AG04449 (cell line): ENCODE measurements around the gene LIPM.
A peak's percentile ranks its signal among the peaks of the same experiment; 100 is the strongest.

Source experiments
- CTCF ChIA-PET: fragments of 350-600 bp; formaldehyde crosslinking; extraction: SDS; loops from one replicate; lab custom pipeline; 2021; ENCODE audit warnings: antibody characterized with exemption; lab: Yijun Ruan, JAX
- POLR2A ChIA-PET: fragments of 400-600, 350-600 bp; formaldehyde crosslinking; extraction: SDS; loops from one replicate; lab custom pipeline; 2020; ENCODE audit warnings: antibody characterized with exemption, inconsistent platforms; lab: Yijun Ruan, JAX
- DNase-seq: peaks from one replicate; pipeline ENCODE4 v3.0.0-alpha.2; 2010; ENCODE audit warnings: low read depth, low spot score
- H3K4me3 ChIP-seq: 2 replicates; pipeline ENCODE4 v1.5.1; 2011; ENCODE audit warnings: low read depth, mild to moderate bottlenecking, control low read depth, low read length
- CTCF ChIP-seq: IDR thresholded peaks from one replicate; pipeline ENCODE4 v1.5.1; 2011; ENCODE audit warnings: mild to moderate bottlenecking, moderate library complexity, low read length, control low read depth, inconsistent platforms; ENCODE audit not compliant: insufficient read depth; ENCODE audit errors: missing control alignments

Gene LIPM

DNA sequence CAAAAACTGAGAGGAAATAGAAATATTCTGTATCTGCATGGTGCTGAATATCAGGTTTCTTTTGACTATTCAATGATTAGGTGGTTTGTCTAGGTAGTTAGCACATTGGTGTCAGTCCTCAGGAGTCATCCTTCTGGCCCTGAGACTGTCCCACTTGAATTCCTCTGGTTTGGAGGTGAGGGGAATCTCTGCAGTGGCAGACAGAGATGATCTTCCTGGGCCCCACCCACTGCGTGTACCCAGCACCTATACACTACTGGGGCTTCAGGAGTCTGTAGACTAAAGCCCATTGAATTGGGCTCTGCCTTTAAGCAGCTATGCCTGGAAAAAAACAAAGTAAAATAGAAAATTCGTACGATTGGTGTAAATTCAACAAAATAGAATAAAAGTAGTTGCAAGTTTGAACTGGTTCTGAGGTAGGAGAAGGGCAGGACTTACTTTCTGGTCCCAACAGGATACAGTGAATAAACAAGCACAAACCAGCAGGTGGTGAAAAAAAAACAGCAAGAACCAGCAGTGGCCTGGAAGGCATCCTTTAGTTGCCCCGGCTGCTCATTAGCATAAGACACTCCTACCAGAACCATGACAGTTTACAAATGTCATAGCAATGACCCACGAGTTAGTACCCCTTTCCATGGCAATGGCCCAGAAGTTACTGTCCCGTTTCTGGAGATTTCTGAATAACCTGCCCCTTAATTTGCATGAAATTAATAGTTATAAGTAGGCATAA is 1.7 kb downstream of the LIPM start:
- ChIA-PET CTCF (interaction anchor here (0.9 to 2.0 kb wide), 10 partner anchors 8 to 239 kb away, joined by 3 to 9 read pairs (median 4); no protein-coding TSS in a partner anchor), POLR2A (interaction anchor here (0.6 kb wide), 1 partner anchor 117 kb away, joined by 3 read pairs; no protein-coding TSS in a partner anchor)
- no peak overlapping the region for H3K4me3 ChIP-seq
- TF ChIP-seq CTCF, result no peak
- DNase-seq, result no peak

DNA sequence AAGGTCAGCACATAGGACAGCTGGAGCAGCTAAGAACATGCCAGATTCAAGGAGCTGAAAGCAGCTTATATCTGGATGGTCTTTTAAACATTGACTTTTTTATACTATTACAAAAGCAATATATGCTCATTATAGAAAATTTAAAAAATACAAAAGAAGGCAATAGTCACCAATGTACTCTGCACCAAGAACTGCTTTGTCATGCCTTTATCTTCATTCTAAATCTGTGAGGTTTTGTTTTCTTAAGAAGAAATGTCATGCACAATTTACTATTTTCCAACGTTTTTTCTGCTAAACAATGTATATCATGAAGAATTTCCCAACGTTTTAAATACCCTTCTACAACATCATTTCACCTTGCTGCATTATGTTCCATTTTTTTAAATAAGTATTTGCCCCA is 2.8 kb downstream of the LIPM start:
- POLR2A ChIA-PET, result no interaction called here
- DNase-seq, result no peak
- no peak for TF ChIP-seq CTCF
- CTCF ChIA-PET, result interaction anchor here (0.9 to 2.1 kb wide), 7 partner anchors 10 to 127 kb away, joined by 3 to 10 read pairs (median 4); no protein-coding TSS in a partner anchor
- no peak overlapping the region for H3K4me3 ChIP-seq

DNA sequence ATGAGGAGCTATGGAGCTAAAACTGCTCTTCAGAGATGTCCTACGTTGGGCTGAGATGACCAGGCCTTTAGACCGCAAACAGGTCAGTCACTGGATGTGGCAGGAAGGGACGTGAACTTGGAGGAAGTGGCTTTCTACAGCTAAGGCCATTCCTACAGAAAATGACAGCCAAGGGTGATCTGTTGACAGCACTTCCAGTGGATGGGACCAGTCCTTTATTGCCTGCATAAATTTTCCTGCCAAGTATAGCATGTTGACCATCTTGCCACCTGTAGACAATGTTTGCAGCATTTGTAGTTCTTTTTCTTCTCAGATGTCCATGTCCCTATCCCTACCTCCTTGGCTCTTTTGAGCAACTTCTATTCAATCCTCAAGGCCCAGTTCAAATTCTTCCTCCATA is 3.4 kb downstream of the LIPM start:
- H3K4me3 ChIP-seq, result no peak overlapping the region
- DNase-seq, result no peak
- CTCF ChIA-PET, result interaction anchor here (1.1 to 2.1 kb wide), 2 partner anchors 118 to 127 kb away, joined by 3 to 10 read pairs; no protein-coding TSS in a partner anchor
- no peak for TF ChIP-seq CTCF
- POLR2A ChIA-PET, result no interaction called here

DNA sequence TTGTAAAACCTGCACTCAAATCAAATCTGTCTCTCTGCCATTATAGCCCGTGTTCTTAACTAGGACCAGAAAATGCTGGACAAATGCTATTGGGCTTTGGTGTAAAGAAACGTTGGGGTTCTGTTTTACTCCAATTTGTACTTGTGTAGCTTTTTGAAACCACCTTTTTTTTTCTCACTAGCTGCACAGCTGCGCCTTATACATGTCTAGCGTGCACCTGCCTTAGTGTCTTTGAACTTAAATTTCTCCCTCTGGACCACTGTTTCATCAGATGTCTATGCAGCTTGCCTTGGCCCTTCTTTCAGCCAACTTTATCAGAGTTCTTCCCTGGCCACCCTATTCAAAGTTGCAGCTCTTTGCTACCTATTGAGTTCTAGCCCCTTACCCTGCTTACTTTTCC is 7.1 kb downstream of the LIPM start:
- ChIA-PET CTCF (interaction anchor here (0.5 to 9.5 kb wide), 28 partner anchors 9 to 252 kb away, joined by 3 to 217 read pairs (median 6); partner anchors contain the start of gene RNLS), POLR2A (no interaction called here)
- no peak overlapping the region for H3K4me3 ChIP-seq
- DNase-seq, result no peak
- no peak for TF ChIP-seq CTCF

GRCh38 chr10:88810196-88810961 is 7.8 kb downstream of the LIPM start:
- no peak overlapping the region for H3K4me3 ChIP-seq
- DNase-seq, result no peak
- peak; percentile 61 for TF ChIP-seq CTCF
- CTCF ChIA-PET, result interaction anchor here (0.6 to 9.5 kb wide), 34 partner anchors 8 to 950 kb away, joined by 3 to 217 read pairs (median 6); partner anchors contain the start of gene RNLS
- POLR2A ChIA-PET, result no interaction called here

GRCh38 chr10:88813200-88813599 is 10.7 kb downstream of the LIPM start:
- no peak overlapping the region for H3K4me3 ChIP-seq
- CTCF ChIA-PET, result interaction anchor here (0.9 to 9.5 kb wide), 9 partner anchors 9 to 248 kb away, joined by 3 to 217 read pairs (median 5); partner anchors contain the start of gene RNLS
- POLR2A ChIA-PET, result no interaction called here
- DNase-seq, result no peak
- TF ChIP-seq CTCF, result no peak
